Vagina (tissue), 2 donors: Measurements from ENCODE around the gene PCDHGA6. TPM values are rescaled to one million over a fixed set of nuclear protein-coding genes. Genes with fewer than 3 reads are reported as not detected.

Source experiments
- DNase-seq, 2 donors: peaks; one replicate each; pipeline ENCODE4 v3.0.0-alpha.2; 2017; ENCODE audit errors: extremely low spot score in 2 of 2
- H3K27ac ChIP-seq: fragments of 200-600 bp; sonication (generic); one replicate; pipeline ENCODE4 v1.5.1; 2019
- H3K27me3 ChIP-seq: fragments of 200-600 bp; sonication (generic); one replicate; pipeline ENCODE4 v1.5.1; 2019
- H3K36me3 ChIP-seq, 2 donors: fragments of 200-600 bp; sonication (generic); one replicate each; pipeline ENCODE4 v1.5.1; 2017 to 2019
- H3K4me1 ChIP-seq: fragments of 200-600 bp; sonication (generic); one replicate; pipeline ENCODE4 v1.5.1; 2019
- H3K4me3 ChIP-seq, 2 donors: fragments of 200-600 bp; sonication (generic); 1 replicate in 1 of 2; 2 replicates in 1 of 2; pipeline ENCODE4 v1.5.1; 2016 to 2019
- H3K9me3 ChIP-seq: fragments of 200-600 bp; sonication (generic); one replicate; pipeline ENCODE4 v1.5.1; 2019
- CTCF ChIP-seq, 3 experiments: fragments of 450-650 bp in 2 of 3; fragments of 200-600 bp in 1 of 3; sonication (generic) in 1 of 3; IDR thresholded peaks; one replicate each; pipeline ENCODE4 v1.5.1; 2017 to 2019; ENCODE audit warnings: antibody characterized with exemption in 3 of 3, mild to moderate bottlenecking in 2 of 3, moderate library complexity in 2 of 3
- POLR2A ChIP-seq, 2 donors: fragments of 450-650 bp; IDR thresholded peaks; one replicate each; pipeline ENCODE4 v1.6.1; 2017; ENCODE audit warnings: antibody characterized with exemption in 2 of 2, mild to moderate bottlenecking in 2 of 2, moderate library complexity in 2 of 2
- POLR2AphosphoS5 ChIP-seq, 2 donors: sonication (generic); formaldehyde crosslinking; IDR thresholded peaks; one replicate each; pipeline ENCODE4 v1.9.0; 2017; ENCODE audit warnings: antibody characterized with exemption in 2 of 2, mild to moderate bottlenecking in 2 of 2, low read depth in 1 of 2; ENCODE audit not compliant: insufficient read depth in 1 of 2
- intact Hi-C: fragments of 100-400 bp; cut with DNase I; formaldehyde crosslinking; loops from one replicate; pipeline ENCODE4 v1.15.1; 2023
- total RNA-seq: library from RNA; depleted of rRNA; stranded (reverse); fragments of >200 nt; gene quantifications from one replicate; pipeline ENCODE4 v1.2.3, GENCODE V29; 2016

The PCDHGA6 gene
- total RNA-seq, 1 donor from 2014 or later: 6.4 TPM

- no peak overlapping the region for H3K27ac ChIP-seq
- no peaks in the 10 kb centered on the region for H3K27me3 ChIP-seq
- no peaks in the 10 kb centered on the region for H3K36me3 ChIP-seq
- TF ChIP-seq CTCF (IDR thresholded peaks at IDR 0.05) (no peak), POLR2A (IDR thresholded peaks at IDR 0.05) (no peak), POLR2AphosphoS5 (IDR thresholded peaks at IDR 0.05; ENCODE audit: insufficient read depth in 1 of 2, low read depth in 1 of 2) (no peak)
- H3K9me3 ChIP-seq: peaks cover 67% of the 10 kb centered on the region
- no peaks in the 10 kb centered on the region for H3K4me1 ChIP-seq
- no peak overlapping the region for H3K4me3 ChIP-seq
- intact Hi-C loops: no loop called here
- DNase-seq: no peak
These were observed 13.0 kb upstream of the PCDHGA6 start for GRCh38 chr5:141360685-141361084.

- Histone ChIP-seq H3K27ac (no peak overlapping the region), H3K36me3 (no peaks in the 10 kb centered on the region), H3K4me1 (no peaks in the 10 kb centered on the region), H3K9me3 (peaks cover 68% of the 10 kb centered on the region), H3K4me3 (no peak overlapping the region), H3K27me3 (no peaks in the 10 kb centered on the region)
- DNase-seq: no peak
- TF ChIP-seq POLR2A (IDR thresholded peaks at IDR 0.05) (no peak), POLR2AphosphoS5 (IDR thresholded peaks at IDR 0.05; ENCODE audit: insufficient read depth in 1 of 2, low read depth in 1 of 2) (no peak), CTCF (IDR thresholded peaks at IDR 0.05) (no peak)
- intact Hi-C loops: no loop called here
These were observed 11.0 kb upstream of the PCDHGA6 start for GRCh38 chr5:141362719-141363118.

- no peak within 1 kb of the TSS for H3K27ac ChIP-seq
- no peaks in the 10 kb centered on the region for H3K27me3 ChIP-seq
- no peak for DNase-seq
- peak within 1 kb of the TSS in 1 of 2 donors; percentile 1 for H3K4me3 ChIP-seq
- no peak for TF ChIP-seq POLR2AphosphoS5 (IDR thresholded peaks at IDR 0.05; ENCODE audit: insufficient read depth in 1 of 2, low read depth in 1 of 2)
- TF ChIP-seq CTCF (IDR thresholded peaks at IDR 0.05): no peak
- TF ChIP-seq POLR2A (IDR thresholded peaks at IDR 0.05): no peak
- no peaks in the 10 kb centered on the region for H3K36me3 ChIP-seq
- H3K4me1 ChIP-seq: no peaks in the 10 kb centered on the region
- intact Hi-C loops: no loop called here
- peaks cover 68% of the 10 kb centered on the region for H3K9me3 ChIP-seq
These were observed 9.6 kb upstream of the PCDHGA6 start, which contains the start of gene PCDHGA5 for GRCh38 chr5:141363952-141364660. Gene PCDHGA5, plus strand, starts transcription at chr5:141364162. Its CDS starts 169 bp downstream, at chr5:141364331.

- no peak for DNase-seq
- Histone ChIP-seq H3K36me3 (peaks cover 0 to 8% of the 10 kb centered on the region in 2 donors), H3K4me3 (no peak overlapping the region), H3K4me1 (no peaks in the 10 kb centered on the region), H3K9me3 (peaks cover 74% of the 10 kb centered on the region), H3K27me3 (no peaks in the 10 kb centered on the region), H3K27ac (no peak overlapping the region)
- intact Hi-C loops: no loop called here
- TF ChIP-seq POLR2AphosphoS5 (IDR thresholded peaks at IDR 0.05; ENCODE audit: insufficient read depth in 1 of 2, low read depth in 1 of 2) (no peak), POLR2A (IDR thresholded peaks at IDR 0.05) (no peak), CTCF (IDR thresholded peaks at IDR 0.05) (no peak)
These were observed 7.4 kb upstream of the PCDHGA6 start for GRCh38 chr5:141366016-141366896.
